HepG2 (cell line): Measurements from ENCODE around the gene ZNF584. TPM values are rescaled to one million over a fixed set of nuclear protein-coding genes. Genes with fewer than 3 reads are reported as not detected.

Experiments
- CBX2 ChIP-seq, 2 experiments: fragments of 200-600 bp in 1 of 2; sonication (generic); formaldehyde crosslinking in 1 of 2; IDR thresholded peaks; 2 replicates each; pipeline versions ENCODE4 v1.7.0 to v1.8.1; 2018 to 2022; ENCODE audit warnings: low read depth in 2 of 2, low read length in 1 of 2, mild to moderate bottlenecking in 1 of 2, missing genetic modification reagents in 1 of 2
- EHMT2 ChIP-seq: fragments of 200-600 bp; sonication (generic); IDR thresholded peaks from 2 replicates; pipeline ENCODE4 v1.7.0; 2017; ENCODE audit warnings: antibody characterized with exemption, low read depth, low read length, borderline replicate concordance
- GABPA ChIP-seq, 2 experiments: IDR thresholded peaks; 2 replicates each; pipeline ENCODE4 v1.6.1; 2011 to 2016; ENCODE audit warnings: low read depth in 2 of 2, low read length in 1 of 2, missing biosample characterization in 1 of 2, missing genetic modification characterization in 1 of 2
- GLI4 ChIP-seq: sonication (generic); formaldehyde crosslinking; IDR thresholded peaks from 2 replicates; pipeline ENCODE4 v1.5.1; 2020; ENCODE audit warnings: missing genetic modification reagents, mild to moderate bottlenecking, moderate library complexity, borderline replicate concordance
- HNF4G ChIP-seq, 2 experiments: sonication (generic) in 1 of 2; formaldehyde crosslinking in 1 of 2; IDR thresholded peaks; 2 replicates each; pipeline versions ENCODE4 v1.4.0 to v1.6.1; 2011 to 2020; ENCODE audit warnings: borderline replicate concordance in 2 of 2, low read depth in 2 of 2, mild to moderate bottlenecking in 2 of 2, low read length in 1 of 2, missing genetic modification reagents in 1 of 2, moderate library complexity in 1 of 2
- MED8 ChIP-seq: sonication (generic); formaldehyde crosslinking; IDR thresholded peaks from 2 replicates; pipeline ENCODE4 v1.8.1; 2023; ENCODE audit warnings: mild to moderate bottlenecking, missing genetic modification reagents; ENCODE audit not compliant: insufficient replicate concordance
- MTF2 ChIP-seq: sonication (generic); formaldehyde crosslinking; IDR thresholded peaks from 2 replicates; pipeline ENCODE4 v1.5.0; 2020; ENCODE audit warnings: missing genetic modification reagents, borderline replicate concordance
- POLR2A ChIP-seq, 2 experiments: IDR thresholded peaks; 2 replicates each; pipeline ENCODE4 v1.6.1; 2011; ENCODE audit warnings: low read depth in 2 of 2, low read length in 2 of 2, mild to moderate bottlenecking in 1 of 2, moderate library complexity in 1 of 2; ENCODE audit not compliant: insufficient read depth in 1 of 2
- REST ChIP-seq, 2 experiments: IDR thresholded peaks; 2 replicates each; pipeline ENCODE4 v1.6.1; 2011 to 2012; ENCODE audit warnings: low read length in 2 of 2, borderline replicate concordance in 1 of 2, low read depth in 1 of 2, mild to moderate bottlenecking in 1 of 2, moderate library complexity in 1 of 2
- RXRA ChIP-seq: sonication (generic); formaldehyde crosslinking; IDR thresholded peaks from 2 replicates; pipeline ENCODE4 v1.5.1; 2020; ENCODE audit warnings: missing genetic modification reagents
- SP2 ChIP-seq: sonication (generic); formaldehyde crosslinking; IDR thresholded peaks from 2 replicates; pipeline ENCODE4 v1.5.1; 2020; ENCODE audit warnings: mild to moderate bottlenecking, missing genetic modification reagents
- SP4 ChIP-seq: sonication (generic); formaldehyde crosslinking; IDR thresholded peaks from 2 replicates; pipeline ENCODE4 v1.8.1; 2023; ENCODE audit warnings: mild to moderate bottlenecking, missing genetic modification reagents
- TBL1XR1 ChIP-seq: fragments of 150-350 bp; IDR thresholded peaks from 2 replicates; pipeline ENCODE4 v1.6.1; 2014; ENCODE audit warnings: borderline replicate concordance, low read length; ENCODE audit not compliant: partially characterized antibody
- TMF1 ChIP-seq: sonication (generic); formaldehyde crosslinking; IDR thresholded peaks from 2 replicates; pipeline ENCODE4 v1.8.1; 2022; ENCODE audit warnings: low read depth, missing genetic modification reagents
- ZMYM4 ChIP-seq: sonication (generic); formaldehyde crosslinking; IDR thresholded peaks from 2 replicates; pipeline ENCODE4 v1.8.1; 2023; ENCODE audit warnings: mild to moderate bottlenecking, missing genetic modification reagents
- ZNF3 ChIP-seq: IDR thresholded peaks from 2 replicates; pipeline ENCODE4 v1.7.0; 2017; ENCODE audit warnings: inconsistent platforms
- ZNF317 ChIP-seq: sonication (generic); formaldehyde crosslinking; IDR thresholded peaks from 2 replicates; pipeline ENCODE4 v1.5.0; 2020; ENCODE audit warnings: mild to moderate bottlenecking, missing genetic modification reagents
- ZNF781 ChIP-seq: sonication (generic); formaldehyde crosslinking; IDR thresholded peaks from 2 replicates; pipeline ENCODE4 v1.5.1; 2020; ENCODE audit warnings: borderline replicate concordance, mild to moderate bottlenecking, missing genetic modification reagents; ENCODE audit errors: not compliant biosample characterization
- polyA plus RNA-seq, 8 experiments: library from polyadenylated mRNA; depleted of rRNA in 3 of 8; stranded (reverse) in 7 of 8; unstranded in 1 of 8; fragments of >200 nt; fragmentation: Illumina TruSeq in 4 of 8; extraction: Trizol in 4 of 8; gene quantifications; 2 replicates each; pipeline versions ENCODE4 v1.2.1 to v1.2.3, GENCODE V29; 2011 to 2016; ENCODE audit warnings: low read depth in 4 of 8, missing spikeins in 1 of 8, mixed read lengths in 1 of 8; ENCODE audit not compliant: insufficient read depth in 1 of 8
- total RNA-seq, 5 experiments: library from RNA; depleted of rRNA; stranded (reverse); fragments of >200 nt; fragmentation: Illumina TruSeq; extraction: Trizol; gene quantifications; 2 replicates each; pipeline ENCODE4 v1.2.3, GENCODE V29; 2016; ENCODE audit warnings: low read depth in 1 of 5
- TF ChIP-seq, protein P1 (sequence below): sonication (generic); formaldehyde crosslinking; IDR thresholded peaks from 2 replicates; pipeline ENCODE4 v1.4.0; 2020; ENCODE audit warnings: missing genetic modification reagents

ZNF584 gene
- total and polyA plus RNA-seq, 2 of the 13 experiments (the other 11 are each of a cell fraction or from before 2014, with no cell fraction given), result 2.4 to 7.0 TPM

DNA sequence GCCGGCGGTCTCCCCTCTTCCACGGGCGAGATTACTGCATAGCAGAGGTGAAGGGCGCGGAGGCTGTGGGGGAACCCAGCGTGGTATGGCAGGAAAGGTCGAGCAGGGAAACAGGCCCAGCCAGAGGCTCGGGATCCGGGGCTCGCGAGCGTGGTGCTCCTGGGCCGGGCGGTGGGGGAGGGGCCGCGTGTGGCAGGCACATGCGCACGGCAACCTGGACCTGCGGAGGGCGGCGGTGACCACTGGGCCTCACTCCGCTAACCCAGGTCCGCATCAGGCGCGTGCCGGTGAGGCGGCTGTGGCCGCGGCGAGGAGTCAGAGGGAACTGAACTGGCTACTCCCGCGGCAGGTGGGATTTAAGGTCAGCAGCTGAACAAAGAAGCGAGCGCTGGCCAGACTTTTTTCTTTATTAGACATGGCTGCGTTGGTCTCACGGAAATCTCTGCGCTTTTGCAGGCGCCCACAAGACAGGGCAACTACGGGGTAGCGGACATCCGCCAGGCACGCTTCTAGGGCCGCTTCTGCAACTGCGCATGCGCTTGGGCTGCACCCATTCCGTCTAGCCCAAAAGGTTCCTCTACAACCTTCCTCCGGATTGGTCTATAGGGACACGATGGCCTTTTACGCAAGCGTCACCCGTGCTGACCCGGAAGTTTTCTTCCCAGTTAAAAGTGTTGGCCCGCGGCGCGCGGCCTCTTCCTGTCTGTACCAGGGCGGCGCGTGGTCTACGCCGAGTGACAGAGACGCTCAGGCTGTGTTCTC, 21.7 kb upstream of the ZNF584 start, which contains the start of gene RPS5 (continued):
- TF ChIP-seq REST (IDR thresholded peaks at IDR 0.05; ENCODE audit: borderline replicate concordance in 1 of 2, low read depth in 1 of 2, low read length in 2 of 2) (no peak; a peak in 1 of 4 replicates), ZNF317 (CRISPR knock-in tag) (peak; percentile 62; the same call in 1 of the 2 replicates), POLR2A (IDR thresholded peaks at IDR 0.05; ENCODE audit: insufficient read depth in 1 of 2, low read depth in 2 of 2, low read length in 2 of 2) (peak; percentile 85 to 98), SP4 (CRISPR knock-in tag) (peak; percentile 45; the same call in 1 of the 2 replicates), MTF2 (CRISPR knock-in tag) (no peak), TMF1 (CRISPR knock-in tag) (peak; percentile 34; the same call in 1 of the 2 replicates), GABPA (IDR thresholded peaks at IDR 0.05; ENCODE audit: low read depth, low read length) (peak; percentile 82), GABPA (CRISPR knock-in tag; IDR thresholded peaks at IDR 0.05; ENCODE audit: low read depth) (peak; percentile 97), CBX2 (IDR thresholded peaks at IDR 0.05; ENCODE audit: low read depth, low read length) (no peak), CBX2 (CRISPR knock-in tag; IDR thresholded peaks at IDR 0.05; ENCODE audit: low read depth) (no peak), MED8 (peak; percentile 86), ZNF781 (CRISPR knock-in tag) (peak; percentile 67), RXRA (CRISPR knock-in tag) (peak; percentile 60), ZMYM4 (CRISPR knock-in tag) (peak; percentile 46), HNF4G (IDR thresholded peaks at IDR 0.05; ENCODE audit: borderline replicate concordance, low read depth, low read length) (no peak), HNF4G (CRISPR knock-in tag; IDR thresholded peaks at IDR 0.05; ENCODE audit: borderline replicate concordance, low read depth) (no peak), ZNF3 (CRISPR knock-in tag) (no peak), EHMT2 (no peak), GLI4 (peak; percentile 93; the same call in 1 of the 2 replicates), TBL1XR1 (no peak), SP2 (CRISPR knock-in tag) (peak; percentile 67)
- TF ChIP-seq, protein P1, sequence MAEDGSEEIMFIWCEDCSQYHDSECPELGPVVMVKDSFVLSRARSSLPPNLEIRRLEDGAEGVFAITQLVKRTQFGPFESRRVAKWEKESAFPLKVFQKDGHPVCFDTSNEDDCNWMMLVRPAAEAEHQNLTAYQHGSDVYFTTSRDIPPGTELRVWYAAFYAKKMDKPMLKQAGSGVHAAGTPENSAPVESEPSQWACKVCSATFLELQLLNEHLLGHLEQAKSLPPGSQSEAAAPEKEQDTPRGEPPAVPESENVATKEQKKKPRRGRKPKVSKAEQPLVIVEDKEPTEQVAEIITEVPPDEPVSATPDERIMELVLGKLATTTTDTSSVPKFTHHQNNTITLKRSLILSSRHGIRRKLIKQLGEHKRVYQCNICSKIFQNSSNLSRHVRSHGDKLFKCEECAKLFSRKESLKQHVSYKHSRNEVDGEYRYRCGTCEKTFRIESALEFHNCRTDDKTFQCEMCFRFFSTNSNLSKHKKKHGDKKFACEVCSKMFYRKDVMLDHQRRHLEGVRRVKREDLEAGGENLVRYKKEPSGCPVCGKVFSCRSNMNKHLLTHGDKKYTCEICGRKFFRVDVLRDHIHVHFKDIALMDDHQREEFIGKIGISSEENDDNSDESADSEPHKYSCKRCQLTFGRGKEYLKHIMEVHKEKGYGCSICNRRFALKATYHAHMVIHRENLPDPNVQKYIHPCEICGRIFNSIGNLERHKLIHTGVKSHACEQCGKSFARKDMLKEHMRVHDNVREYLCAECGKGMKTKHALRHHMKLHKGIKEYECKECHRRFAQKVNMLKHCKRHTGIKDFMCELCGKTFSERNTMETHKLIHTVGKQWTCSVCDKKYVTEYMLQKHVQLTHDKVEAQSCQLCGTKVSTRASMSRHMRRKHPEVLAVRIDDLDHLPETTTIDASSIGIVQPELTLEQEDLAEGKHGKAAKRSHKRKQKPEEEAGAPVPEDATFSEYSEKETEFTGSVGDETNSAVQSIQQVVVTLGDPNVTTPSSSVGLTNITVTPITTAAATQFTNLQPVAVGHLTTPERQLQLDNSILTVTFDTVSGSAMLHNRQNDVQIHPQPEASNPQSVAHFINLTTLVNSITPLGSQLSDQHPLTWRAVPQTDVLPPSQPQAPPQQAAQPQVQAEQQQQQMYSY (CRISPR knock-in tag), result 0 out of 2 replicates have a peak, but pooled peaks have one; percentile 10
